Muscle layer of colon (tissue), 2 donors: ENCODE results near the gene PZP.
"Not testable (repeated sequence)": the region's sequence is repeated elsewhere in the genome, so short reads cannot be mapped to it uniquely, and the experiment has no call there.

ENCODE experiments used
- H3K27ac ChIP-seq: one replicate; pipeline ENCODE4 v1.7.0; 2013; ENCODE audit warnings: low read depth, mild to moderate bottlenecking, low read length, moderate library complexity
- H3K27me3 ChIP-seq, 2 donors: one replicate each; pipeline ENCODE4 v1.7.0; 2013; ENCODE audit warnings: low read length in 2 of 2, mild to moderate bottlenecking in 2 of 2; ENCODE audit not compliant: insufficient read depth in 2 of 2, control insufficient read depth in 1 of 2
- H3K36me3 ChIP-seq: one replicate; pipeline ENCODE4 v1.7.0; 2013; ENCODE audit warnings: mild to moderate bottlenecking, low read length; ENCODE audit not compliant: insufficient read depth
- H3K4me1 ChIP-seq: one replicate; pipeline ENCODE4 v1.7.0; 2013; ENCODE audit warnings: mild to moderate bottlenecking, low read length; ENCODE audit not compliant: insufficient read depth
- H3K4me3 ChIP-seq, 2 donors: one replicate each; pipeline ENCODE4 v1.7.0; 2013; ENCODE audit warnings: low read length in 2 of 2, low read depth in 1 of 2, mild to moderate bottlenecking in 1 of 2, moderate library complexity in 1 of 2
- H3K9ac ChIP-seq: one replicate; pipeline ENCODE4 v1.7.0; 2013; ENCODE audit warnings: low read length
- H3K9me3 ChIP-seq: one replicate; pipeline ENCODE4 v1.7.0; 2013; ENCODE audit warnings: mild to moderate bottlenecking, low read length
- donor health status: abdominal sarcoma.
- donor health status: Adenocarcinoma of cecum.

PZP gene

DNA sequence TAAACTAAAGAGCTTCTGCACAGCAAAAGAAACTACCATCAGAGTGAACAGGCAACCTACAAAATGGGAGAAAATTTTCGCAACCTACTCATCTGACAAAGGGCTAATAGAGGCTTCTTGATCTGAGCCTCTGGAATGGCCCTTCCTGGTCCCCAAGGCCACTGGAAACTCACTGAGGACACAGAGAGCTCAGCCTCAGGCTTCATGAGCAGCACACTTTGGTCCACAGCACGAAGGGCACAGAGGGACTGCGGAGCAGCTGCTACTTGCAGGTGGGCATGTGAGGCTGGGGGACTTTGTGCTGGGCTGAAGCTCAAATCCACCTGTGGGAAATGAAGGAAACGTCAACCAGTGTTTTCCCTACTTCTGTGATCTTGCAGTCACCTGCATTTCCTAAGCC lies 27.4 kb downstream of the PZP start:
- no peak overlapping the region for H3K9ac ChIP-seq
- no peaks in the 10 kb centered on the region for H3K9me3 ChIP-seq
- no peaks in the 10 kb centered on the region for H3K27me3 ChIP-seq
- H3K27ac ChIP-seq = no peak overlapping the region
- no peaks in the 10 kb centered on the region for H3K4me1 ChIP-seq
- H3K4me3 ChIP-seq = no peak overlapping the region
- no peaks in the 10 kb centered on the region for H3K36me3 ChIP-seq

DNA sequence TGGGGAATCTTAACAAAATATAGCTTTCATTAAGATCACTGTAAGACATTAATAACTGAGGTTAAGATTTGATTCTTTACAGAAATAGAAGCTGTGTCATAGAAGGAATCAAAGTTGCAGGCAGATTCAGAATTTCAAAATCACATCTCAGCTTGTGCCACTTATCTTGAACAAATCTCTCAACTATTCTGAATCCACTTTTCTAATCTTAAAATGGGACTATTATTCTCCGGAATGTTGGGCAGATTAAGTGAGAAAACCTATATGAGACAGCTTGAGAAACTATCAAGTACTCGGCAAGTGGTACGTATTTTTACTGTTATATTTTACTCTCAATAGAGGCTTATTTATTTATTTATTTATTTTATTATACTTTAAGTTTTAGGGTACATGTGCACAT lies 28.4 kb downstream of the PZP start:
- no peak overlapping the region for H3K27ac ChIP-seq
- H3K9me3 ChIP-seq = no peaks in the 10 kb centered on the region
- no peaks in the 10 kb centered on the region for H3K27me3 ChIP-seq
- H3K4me1 ChIP-seq = no peaks in the 10 kb centered on the region
- no peak overlapping the region for H3K9ac ChIP-seq
- no peak overlapping the region for H3K4me3 ChIP-seq
- H3K36me3 ChIP-seq = no peaks in the 10 kb centered on the region

DNA sequence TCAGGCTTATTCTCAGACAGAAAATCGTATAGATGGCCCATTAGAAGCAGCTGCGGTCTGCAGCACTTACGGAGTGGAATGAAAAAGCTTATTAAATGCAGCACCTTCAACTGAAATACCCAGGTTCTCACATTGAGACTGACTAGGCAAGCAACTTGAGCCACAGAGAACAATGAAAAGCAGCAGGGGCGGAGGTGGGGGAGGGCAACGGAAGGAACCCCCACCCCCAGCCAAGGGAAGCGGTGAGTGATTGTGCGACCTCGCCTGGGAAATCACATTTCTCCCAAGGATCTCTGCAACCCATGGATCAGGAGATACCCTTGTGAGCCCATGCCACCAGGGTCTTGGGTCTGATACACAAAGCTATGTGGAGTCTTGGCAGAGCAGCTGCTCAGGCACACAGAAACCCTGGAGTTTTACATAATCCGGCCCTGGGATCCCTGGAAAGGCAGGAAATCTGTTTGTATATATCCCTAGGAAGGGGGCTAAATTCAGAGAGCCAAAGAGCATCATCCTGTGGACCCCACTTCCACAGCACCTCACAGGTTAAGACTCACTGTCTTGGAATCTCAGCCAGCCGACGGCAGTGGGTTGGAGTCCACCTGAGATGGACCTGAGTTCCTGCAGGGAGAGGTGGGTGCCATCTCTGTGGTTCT lies 38.1 kb downstream of the PZP start:
- no peaks in the 10 kb centered on the region for H3K4me1 ChIP-seq
- no peaks in the 10 kb centered on the region for H3K27me3 ChIP-seq
- no peak overlapping the region for H3K9ac ChIP-seq
- H3K9me3 ChIP-seq = no peaks in the 10 kb centered on the region
- H3K4me3 ChIP-seq = no peak overlapping the region
- no peaks in the 10 kb centered on the region for H3K36me3 ChIP-seq
- no peak overlapping the region for H3K27ac ChIP-seq

DNA sequence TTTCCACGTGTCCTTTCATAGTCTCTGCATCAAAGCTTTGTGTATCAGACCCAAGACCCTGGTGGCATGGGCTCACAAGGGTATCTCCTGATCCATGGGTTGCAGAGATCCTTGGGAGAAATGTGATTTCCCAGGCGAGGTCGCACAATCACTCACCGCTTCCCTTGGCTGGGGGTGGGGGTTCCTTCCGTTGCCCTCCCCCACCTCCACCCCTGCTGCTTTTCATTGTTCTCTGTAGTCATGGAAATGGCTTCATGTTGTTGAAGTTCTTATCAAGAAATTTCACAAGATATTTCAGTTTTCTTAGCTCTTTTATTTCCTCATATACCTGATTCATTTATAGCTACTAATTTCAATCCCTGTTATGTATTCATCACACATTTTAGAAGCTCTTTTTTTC lies 40.9 kb downstream of the PZP start:
- H3K36me3 ChIP-seq, H3K4me3 ChIP-seq, H3K9ac ChIP-seq, H3K27ac ChIP-seq, H3K9me3 ChIP-seq, H3K4me1 ChIP-seq, H3K27me3 ChIP-seq: not testable (repeated sequence)

DNA sequence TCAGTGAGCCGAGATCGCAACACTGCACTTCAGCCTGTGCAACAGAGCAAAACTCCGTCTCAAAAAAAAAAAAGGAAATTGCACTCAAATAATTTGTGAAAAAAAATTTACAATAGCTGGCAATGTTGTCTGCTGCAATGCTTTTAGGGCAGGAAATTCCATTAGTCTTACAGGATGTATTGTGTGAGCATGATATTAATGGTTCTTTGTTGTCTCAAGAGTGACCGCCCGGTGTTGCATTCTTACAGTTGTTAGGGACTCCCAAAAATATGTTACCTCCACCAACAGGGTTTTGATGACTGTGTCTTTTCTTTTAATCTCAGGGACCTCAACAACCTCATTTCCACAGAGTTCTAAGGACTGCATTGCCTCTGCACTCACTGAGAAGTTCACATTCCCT lies 44.8 kb downstream of the PZP start:
- H3K27ac ChIP-seq = no peak overlapping the region
- no peaks in the 10 kb centered on the region for H3K4me1 ChIP-seq
- H3K4me3 ChIP-seq = no peak overlapping the region
- no peaks in the 10 kb centered on the region for H3K9me3 ChIP-seq
- no peaks in the 10 kb centered on the region for H3K36me3 ChIP-seq
- H3K9ac ChIP-seq = no peak overlapping the region
- no peaks in the 10 kb centered on the region for H3K27me3 ChIP-seq

DNA sequence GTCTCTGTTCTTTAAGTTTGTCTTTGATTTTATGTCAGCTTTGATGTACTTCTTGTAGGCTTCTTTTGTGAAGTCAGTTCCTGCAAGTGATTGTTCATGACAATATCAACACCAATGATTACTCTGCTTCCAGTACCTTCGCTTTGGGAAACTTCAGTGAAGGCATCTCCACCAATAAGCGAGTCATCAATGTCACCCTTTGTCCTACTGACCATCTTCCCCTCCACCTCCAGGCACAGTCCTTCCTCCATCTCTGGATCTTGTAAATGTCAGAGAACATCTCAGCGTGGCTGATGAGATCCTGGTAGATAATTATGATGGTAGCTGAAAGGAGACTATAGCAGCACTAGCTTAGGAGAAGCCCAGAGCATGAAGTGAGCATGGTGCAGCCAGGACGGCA lies 52.1 kb downstream of the PZP start:
- H3K27ac ChIP-seq = no peak overlapping the region
- H3K9me3 ChIP-seq = no peaks in the 10 kb centered on the region
- H3K27me3 ChIP-seq = no peaks in the 10 kb centered on the region
- H3K9ac ChIP-seq = no peak overlapping the region
- no peak overlapping the region for H3K4me3 ChIP-seq
- no peaks in the 10 kb centered on the region for H3K4me1 ChIP-seq
- H3K36me3 ChIP-seq = no peaks in the 10 kb centered on the region

DNA sequence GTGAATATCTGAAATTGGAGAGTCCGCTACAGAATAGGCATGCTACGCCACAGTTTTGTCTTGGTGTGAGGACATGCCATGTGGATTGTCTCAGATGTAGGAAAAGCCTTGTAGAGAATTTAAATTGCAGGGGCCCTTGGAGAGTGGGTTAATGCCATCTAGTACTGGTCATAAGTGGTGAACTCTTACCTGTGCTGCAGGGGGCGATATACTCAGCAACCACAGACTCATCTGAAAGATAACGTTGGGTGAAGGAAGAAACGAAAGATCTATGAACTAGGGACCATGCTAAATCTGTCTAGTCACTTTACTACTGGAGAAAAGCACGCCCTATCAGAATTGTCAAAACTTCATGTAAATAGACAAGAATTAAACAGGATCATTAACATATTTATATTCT lies 58.8 kb downstream of the PZP start:
- H3K4me3 ChIP-seq = no peak overlapping the region
- H3K4me1 ChIP-seq = no peaks in the 10 kb centered on the region
- no peak overlapping the region for H3K27ac ChIP-seq
- no peaks in the 10 kb centered on the region for H3K27me3 ChIP-seq
- no peaks in the 10 kb centered on the region for H3K36me3 ChIP-seq
- H3K9ac ChIP-seq = no peak overlapping the region
- H3K9me3 ChIP-seq = no peaks in the 10 kb centered on the region

DNA sequence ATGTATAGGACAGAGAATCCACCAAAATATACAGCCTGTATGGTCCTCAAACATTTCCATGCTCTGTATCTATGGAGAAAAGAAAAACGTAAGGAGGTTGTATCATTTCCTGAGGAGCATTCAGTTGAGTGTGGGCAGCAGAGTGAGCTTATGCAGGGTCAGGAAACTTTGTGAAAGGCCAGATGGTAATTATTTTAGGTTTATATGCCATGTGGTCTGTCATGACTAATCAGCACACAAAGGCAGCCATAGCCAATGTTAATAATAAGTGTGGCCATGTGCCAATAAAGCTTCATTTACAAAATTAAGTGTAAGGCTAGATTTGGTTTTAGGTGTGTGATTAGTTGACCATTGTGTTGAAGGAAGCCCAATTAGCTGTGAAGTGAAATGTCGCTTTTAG lies 59.3 kb downstream of the PZP start:
- no peak overlapping the region for H3K27ac ChIP-seq
- H3K27me3 ChIP-seq = no peaks in the 10 kb centered on the region
- no peaks in the 10 kb centered on the region for H3K4me1 ChIP-seq
- H3K9ac ChIP-seq = no peak overlapping the region
- H3K36me3 ChIP-seq = no peaks in the 10 kb centered on the region
- no peaks in the 10 kb centered on the region for H3K9me3 ChIP-seq
- no peak overlapping the region for H3K4me3 ChIP-seq

DNA sequence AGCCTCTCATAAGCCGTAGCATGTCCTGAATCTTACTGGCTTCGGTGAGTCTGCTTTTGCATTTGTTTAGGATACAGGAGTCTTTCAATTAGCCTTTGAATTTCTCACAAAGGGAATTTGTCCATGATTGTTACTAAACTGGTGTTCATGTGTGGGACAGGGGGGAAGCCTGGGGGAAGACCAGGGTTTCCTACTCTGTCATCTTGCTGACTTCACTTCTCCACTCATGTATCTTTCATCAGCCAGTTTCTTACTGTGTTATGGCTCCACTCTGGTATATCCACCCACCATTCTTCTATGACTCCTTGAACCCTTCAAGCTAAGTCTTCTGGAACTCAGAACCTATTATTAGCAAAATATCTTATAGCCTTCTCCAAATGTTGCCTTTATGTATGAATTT lies 60.7 kb downstream of the PZP start:
- Histone ChIP-seq H3K27ac (no peak overlapping the region), H3K36me3 (no peaks in the 10 kb centered on the region), H3K4me3 (no peak overlapping the region), H3K9me3 (no peaks in the 10 kb centered on the region), H3K9ac (no peak overlapping the region), H3K27me3 (no peaks in the 10 kb centered on the region), H3K4me1 (no peaks in the 10 kb centered on the region)

DNA sequence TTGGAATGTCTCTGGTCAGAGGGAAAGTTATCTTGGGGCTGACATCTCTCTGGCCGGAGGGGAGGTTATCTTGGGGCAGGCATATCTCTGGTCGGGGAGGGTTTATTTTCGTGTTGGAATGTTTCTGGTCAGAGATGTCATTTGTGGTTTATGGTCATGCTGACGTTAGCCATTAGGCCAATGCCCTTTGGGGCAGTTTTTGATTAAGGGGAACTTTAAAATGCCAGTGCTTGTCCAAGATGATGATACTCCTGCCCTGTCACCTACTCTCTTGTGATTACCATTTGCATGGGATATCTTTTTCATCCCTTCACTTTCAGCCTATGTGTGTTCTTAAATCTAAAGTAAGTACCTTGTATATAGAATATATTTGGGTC lies 63.5 kb downstream of the PZP start:
- no peak overlapping the region for H3K4me3 ChIP-seq
- H3K27me3 ChIP-seq = no peaks in the 10 kb centered on the region
- no peaks in the 10 kb centered on the region for H3K9me3 ChIP-seq
- no peaks in the 10 kb centered on the region for H3K36me3 ChIP-seq
- H3K4me1 ChIP-seq = no peaks in the 10 kb centered on the region
- no peak overlapping the region for H3K9ac ChIP-seq
- H3K27ac ChIP-seq = no peak overlapping the region

DNA sequence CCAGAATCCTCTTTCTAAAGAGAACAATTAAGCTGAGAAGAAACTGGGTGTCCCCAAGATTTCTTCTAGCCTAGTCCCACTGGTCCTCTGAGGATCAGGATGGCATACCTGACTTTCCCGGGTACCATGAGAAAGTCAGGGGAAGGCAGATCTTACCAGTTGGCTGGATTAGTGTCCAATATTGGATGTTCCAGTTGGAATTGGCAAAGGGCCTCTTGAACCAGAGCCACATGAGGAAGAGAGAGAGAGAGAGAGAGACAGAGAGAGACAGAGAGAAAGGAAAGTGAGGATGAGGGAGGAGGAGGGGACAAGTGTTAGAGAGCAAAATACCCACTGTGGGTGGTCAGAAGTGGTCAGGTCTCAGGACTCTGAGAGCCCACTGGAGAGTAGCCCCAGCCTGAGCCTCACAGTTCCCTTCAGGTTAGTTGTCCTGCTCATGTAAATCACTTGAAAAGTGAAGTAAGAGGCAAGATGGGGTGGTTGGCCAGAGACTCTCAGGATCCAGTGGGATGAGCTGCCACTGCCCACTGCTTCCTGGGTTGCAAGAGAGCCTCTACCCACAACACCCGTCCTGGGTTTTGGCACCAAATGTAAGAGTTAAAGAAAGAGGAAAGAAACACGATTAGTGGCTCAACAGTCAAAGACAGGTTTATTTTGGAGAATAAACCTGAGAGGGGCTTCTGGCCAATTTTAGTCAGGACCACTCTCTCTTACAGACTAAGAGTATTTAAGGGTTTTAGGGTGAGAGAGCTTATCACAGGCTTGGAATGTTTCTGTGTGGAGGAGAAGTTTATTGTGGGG lies 64.1 kb downstream of the PZP start:
- Histone ChIP-seq H3K27me3 (no peaks in the 10 kb centered on the region), H3K9me3 (no peaks in the 10 kb centered on the region), H3K9ac (no peak overlapping the region), H3K27ac (no peak overlapping the region), H3K36me3 (no peaks in the 10 kb centered on the region), H3K4me3 (no peak overlapping the region), H3K4me1 (no peaks in the 10 kb centered on the region)

DNA sequence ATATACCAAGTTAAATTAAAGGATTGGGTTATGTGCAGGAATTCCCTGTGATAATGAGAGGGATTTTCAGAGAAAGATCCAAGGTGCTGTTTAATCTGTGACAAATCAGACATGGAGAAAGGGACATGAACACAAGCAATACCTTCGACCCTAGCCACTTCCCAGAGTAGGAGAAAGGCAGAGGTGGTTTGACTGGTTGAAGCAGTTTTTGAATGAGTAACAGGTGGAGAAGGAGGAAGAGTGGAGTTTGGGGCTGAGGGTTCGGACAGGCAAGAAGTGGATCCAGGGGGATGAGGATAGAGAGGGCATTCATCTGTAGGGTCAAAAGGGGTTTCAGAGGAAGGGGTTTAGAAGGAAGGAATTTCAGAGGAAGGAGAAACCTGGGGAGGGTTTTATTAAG lies 65.1 kb downstream of the PZP start:
- Histone ChIP-seq H3K4me1 (no peaks in the 10 kb centered on the region), H3K27ac (no peak overlapping the region), H3K36me3 (no peaks in the 10 kb centered on the region), H3K4me3 (no peak overlapping the region), H3K9me3 (no peaks in the 10 kb centered on the region), H3K27me3 (no peaks in the 10 kb centered on the region), H3K9ac (no peak overlapping the region)
